HepG2 (cell line): Measurements from ENCODE around the gene IRF7. TPM values are rescaled to one million over a fixed set of nuclear protein-coding genes. Genes with fewer than 3 reads are reported as not detected.

Experiments
- ARNTL ChIP-seq: sonication (generic); formaldehyde crosslinking; IDR thresholded peaks from 2 replicates; pipeline ENCODE4 v1.4.0; 2020; ENCODE audit warnings: mild to moderate bottlenecking, missing genetic modification reagents
- HNRNPLL ChIP-seq: fragments of 200-400 bp; formaldehyde crosslinking; IDR thresholded peaks from 2 replicates; pipeline ENCODE4 v1.6.1; 2017; ENCODE audit warnings: mild to moderate bottlenecking, low read depth, low read length; ENCODE audit not compliant: poor library complexity, severe bottlenecking
- POLR2G ChIP-seq: fragments of 200-400 bp; formaldehyde crosslinking; IDR thresholded peaks from 2 replicates; pipeline ENCODE4 v1.6.1; 2018; ENCODE audit warnings: mild to moderate bottlenecking, low read depth, low read length, moderate library complexity
- SCMH1 ChIP-seq: sonication (generic); formaldehyde crosslinking; IDR thresholded peaks from 2 replicates; pipeline ENCODE4 v1.9.0; 2021; ENCODE audit warnings: missing genetic modification reagents, mild to moderate bottlenecking, borderline replicate concordance
- TARDBP ChIP-seq: sonication (generic); formaldehyde crosslinking; IDR thresholded peaks from 2 replicates; pipeline ENCODE4 v1.8.0; 2022; ENCODE audit warnings: mild to moderate bottlenecking, missing genetic modification reagents
- ZFP36L1 ChIP-seq: sonication (generic); formaldehyde crosslinking; IDR thresholded peaks from 2 replicates; pipeline ENCODE4 v1.8.0; 2022; ENCODE audit warnings: mild to moderate bottlenecking, missing genetic modification reagents, moderate library complexity
- ZNF567 ChIP-seq: sonication (generic); formaldehyde crosslinking; IDR thresholded peaks from 2 replicates; pipeline ENCODE4 v1.8.1; 2023; ENCODE audit warnings: mild to moderate bottlenecking, missing genetic modification reagents, borderline replicate concordance
- ZNF772 ChIP-seq: sonication (generic); formaldehyde crosslinking; IDR thresholded peaks from 2 replicates; pipeline ENCODE4 v1.5.0; 2020; ENCODE audit warnings: mild to moderate bottlenecking, missing genetic modification reagents
- ZSCAN21 ChIP-seq: sonication (generic); formaldehyde crosslinking; IDR thresholded peaks from 2 replicates; pipeline ENCODE4 v1.8.0; 2022; ENCODE audit warnings: mild to moderate bottlenecking, missing genetic modification reagents, moderate library complexity, borderline replicate concordance
- polyA plus RNA-seq, 8 experiments: library from polyadenylated mRNA; depleted of rRNA in 3 of 8; stranded (reverse) in 7 of 8; unstranded in 1 of 8; fragments of >200 nt; fragmentation: Illumina TruSeq in 4 of 8; extraction: Trizol in 4 of 8; gene quantifications; 2 replicates each; pipeline versions ENCODE4 v1.2.1 to v1.2.3, GENCODE V29; 2011 to 2016; ENCODE audit warnings: low read depth in 4 of 8, missing spikeins in 1 of 8, mixed read lengths in 1 of 8; ENCODE audit not compliant: insufficient read depth in 1 of 8
- total RNA-seq, 5 experiments: library from RNA; depleted of rRNA; stranded (reverse); fragments of >200 nt; fragmentation: Illumina TruSeq; extraction: Trizol; gene quantifications; 2 replicates each; pipeline ENCODE4 v1.2.3, GENCODE V29; 2016; ENCODE audit warnings: low read depth in 1 of 5
- TF ChIP-seq, protein P1 (sequence below): sonication (generic); formaldehyde crosslinking; IDR thresholded peaks from 2 replicates; pipeline ENCODE4 v1.9.0; 2022; ENCODE audit warnings: low read depth, missing genetic modification reagents
- TF ChIP-seq, protein P2 (sequence below): sonication (generic); formaldehyde crosslinking; IDR thresholded peaks from 2 replicates; pipeline ENCODE4 v1.4.0; 2020; ENCODE audit warnings: mild to moderate bottlenecking, missing genetic modification reagents
- TF ChIP-seq, protein P3 (sequence below): sonication (generic); formaldehyde crosslinking; IDR thresholded peaks from 2 replicates; pipeline ENCODE4 v1.4.0; 2020; ENCODE audit warnings: missing genetic modification reagents, borderline replicate concordance
- TF ChIP-seq, protein P4 (sequence below): sonication (generic); IDR thresholded peaks from 2 replicates; pipeline ENCODE4 v1.6.1; 2016; ENCODE audit warnings: low read depth, borderline replicate concordance
- TF ChIP-seq, protein P5 (sequence below): IDR thresholded peaks from 2 replicates; pipeline ENCODE4 v1.6.1; 2016; ENCODE audit warnings: missing compliant biosample characterization, missing genetic modification reagents, borderline replicate concordance

The IRF7 gene
- total and polyA plus RNA-seq, 2 of the 13 experiments (the other 11 are each of a cell fraction or from before 2014, with no cell fraction given): not detected

DNA sequence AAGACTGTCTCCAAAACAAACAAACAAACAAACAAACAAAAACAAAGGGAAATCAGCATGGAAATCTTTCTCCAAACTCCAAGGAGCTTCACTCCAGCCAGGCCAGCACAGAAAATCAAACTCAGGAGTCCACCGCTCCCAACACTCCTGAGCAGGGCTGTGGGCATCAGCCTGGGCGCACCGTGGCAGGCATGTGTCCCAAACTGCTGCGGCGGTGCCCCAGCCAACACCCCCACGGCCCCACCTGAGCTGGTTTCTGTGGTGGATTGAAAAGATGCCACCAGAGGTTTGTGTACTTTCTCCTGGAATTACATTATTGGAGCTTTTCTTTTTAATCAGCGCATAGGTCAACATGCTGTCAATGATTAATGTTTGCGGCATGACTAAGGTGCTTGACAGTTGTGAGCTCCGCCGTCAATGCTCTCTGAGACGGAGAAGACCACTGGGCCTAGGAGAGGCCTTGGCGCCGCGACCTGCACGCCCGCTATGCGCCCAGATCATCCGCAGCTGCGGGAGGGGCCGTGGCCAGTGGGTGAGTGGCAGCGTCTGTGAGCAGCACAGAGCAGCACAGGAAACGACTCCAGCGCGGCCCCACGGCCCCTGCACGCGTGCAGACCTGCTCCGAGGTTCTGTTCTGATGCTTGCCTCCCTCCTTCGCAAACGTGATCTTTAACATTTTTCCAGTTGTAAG lies 39.4 kb upstream of the IRF7 start (continued):
- TF ChIP-seq, protein P1, sequence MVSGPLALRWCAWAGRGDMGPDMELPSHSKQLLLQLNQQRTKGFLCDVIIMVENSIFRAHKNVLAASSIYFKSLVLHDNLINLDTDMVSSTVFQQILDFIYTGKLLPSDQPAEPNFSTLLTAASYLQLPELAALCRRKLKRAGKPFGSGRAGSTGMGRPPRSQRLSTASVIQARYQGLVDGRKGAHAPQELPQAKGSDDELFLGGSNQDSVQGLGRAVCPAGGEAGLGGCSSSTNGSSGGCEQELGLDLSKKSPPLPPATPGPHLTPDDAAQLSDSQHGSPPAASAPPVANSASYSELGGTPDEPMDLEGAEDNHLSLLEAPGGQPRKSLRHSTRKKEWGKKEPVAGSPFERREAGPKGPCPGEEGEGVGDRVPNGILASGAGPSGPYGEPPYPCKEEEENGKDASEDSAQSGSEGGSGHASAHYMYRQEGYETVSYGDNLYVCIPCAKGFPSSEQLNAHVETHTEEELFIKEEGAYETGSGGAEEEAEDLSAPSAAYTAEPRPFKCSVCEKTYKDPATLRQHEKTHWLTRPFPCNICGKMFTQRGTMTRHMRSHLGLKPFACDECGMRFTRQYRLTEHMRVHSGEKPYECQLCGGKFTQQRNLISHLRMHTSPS (CRISPR knock-in tag): peak; percentile 48
- TF ChIP-seq HNRNPLL: peak; percentile 68
- TF ChIP-seq, protein P2, sequence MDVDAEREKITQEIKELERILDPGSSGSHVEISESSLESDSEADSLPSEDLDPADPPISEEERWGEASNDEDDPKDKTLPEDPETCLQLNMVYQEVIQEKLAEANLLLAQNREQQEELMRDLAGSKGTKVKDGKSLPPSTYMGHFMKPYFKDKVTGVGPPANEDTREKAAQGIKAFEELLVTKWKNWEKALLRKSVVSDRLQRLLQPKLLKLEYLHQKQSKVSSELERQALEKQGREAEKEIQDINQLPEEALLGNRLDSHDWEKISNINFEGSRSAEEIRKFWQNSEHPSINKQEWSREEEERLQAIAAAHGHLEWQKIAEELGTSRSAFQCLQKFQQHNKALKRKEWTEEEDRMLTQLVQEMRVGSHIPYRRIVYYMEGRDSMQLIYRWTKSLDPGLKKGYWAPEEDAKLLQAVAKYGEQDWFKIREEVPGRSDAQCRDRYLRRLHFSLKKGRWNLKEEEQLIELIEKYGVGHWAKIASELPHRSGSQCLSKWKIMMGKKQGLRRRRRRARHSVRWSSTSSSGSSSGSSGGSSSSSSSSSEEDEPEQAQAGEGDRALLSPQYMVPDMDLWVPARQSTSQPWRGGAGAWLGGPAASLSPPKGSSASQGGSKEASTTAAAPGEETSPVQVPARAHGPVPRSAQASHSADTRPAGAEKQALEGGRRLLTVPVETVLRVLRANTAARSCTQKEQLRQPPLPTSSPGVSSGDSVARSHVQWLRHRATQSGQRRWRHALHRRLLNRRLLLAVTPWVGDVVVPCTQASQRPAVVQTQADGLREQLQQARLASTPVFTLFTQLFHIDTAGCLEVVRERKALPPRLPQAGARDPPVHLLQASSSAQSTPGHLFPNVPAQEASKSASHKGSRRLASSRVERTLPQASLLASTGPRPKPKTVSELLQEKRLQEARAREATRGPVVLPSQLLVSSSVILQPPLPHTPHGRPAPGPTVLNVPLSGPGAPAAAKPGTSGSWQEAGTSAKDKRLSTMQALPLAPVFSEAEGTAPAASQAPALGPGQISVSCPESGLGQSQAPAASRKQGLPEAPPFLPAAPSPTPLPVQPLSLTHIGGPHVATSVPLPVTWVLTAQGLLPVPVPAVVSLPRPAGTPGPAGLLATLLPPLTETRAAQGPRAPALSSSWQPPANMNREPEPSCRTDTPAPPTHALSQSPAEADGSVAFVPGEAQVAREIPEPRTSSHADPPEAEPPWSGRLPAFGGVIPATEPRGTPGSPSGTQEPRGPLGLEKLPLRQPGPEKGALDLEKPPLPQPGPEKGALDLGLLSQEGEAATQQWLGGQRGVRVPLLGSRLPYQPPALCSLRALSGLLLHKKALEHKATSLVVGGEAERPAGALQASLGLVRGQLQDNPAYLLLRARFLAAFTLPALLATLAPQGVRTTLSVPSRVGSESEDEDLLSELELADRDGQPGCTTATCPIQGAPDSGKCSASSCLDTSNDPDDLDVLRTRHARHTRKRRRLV (CRISPR knock-in tag): 0 out of 2 replicates have a peak, but pooled peaks have one; percentile 40
- TF ChIP-seq, protein P3, sequence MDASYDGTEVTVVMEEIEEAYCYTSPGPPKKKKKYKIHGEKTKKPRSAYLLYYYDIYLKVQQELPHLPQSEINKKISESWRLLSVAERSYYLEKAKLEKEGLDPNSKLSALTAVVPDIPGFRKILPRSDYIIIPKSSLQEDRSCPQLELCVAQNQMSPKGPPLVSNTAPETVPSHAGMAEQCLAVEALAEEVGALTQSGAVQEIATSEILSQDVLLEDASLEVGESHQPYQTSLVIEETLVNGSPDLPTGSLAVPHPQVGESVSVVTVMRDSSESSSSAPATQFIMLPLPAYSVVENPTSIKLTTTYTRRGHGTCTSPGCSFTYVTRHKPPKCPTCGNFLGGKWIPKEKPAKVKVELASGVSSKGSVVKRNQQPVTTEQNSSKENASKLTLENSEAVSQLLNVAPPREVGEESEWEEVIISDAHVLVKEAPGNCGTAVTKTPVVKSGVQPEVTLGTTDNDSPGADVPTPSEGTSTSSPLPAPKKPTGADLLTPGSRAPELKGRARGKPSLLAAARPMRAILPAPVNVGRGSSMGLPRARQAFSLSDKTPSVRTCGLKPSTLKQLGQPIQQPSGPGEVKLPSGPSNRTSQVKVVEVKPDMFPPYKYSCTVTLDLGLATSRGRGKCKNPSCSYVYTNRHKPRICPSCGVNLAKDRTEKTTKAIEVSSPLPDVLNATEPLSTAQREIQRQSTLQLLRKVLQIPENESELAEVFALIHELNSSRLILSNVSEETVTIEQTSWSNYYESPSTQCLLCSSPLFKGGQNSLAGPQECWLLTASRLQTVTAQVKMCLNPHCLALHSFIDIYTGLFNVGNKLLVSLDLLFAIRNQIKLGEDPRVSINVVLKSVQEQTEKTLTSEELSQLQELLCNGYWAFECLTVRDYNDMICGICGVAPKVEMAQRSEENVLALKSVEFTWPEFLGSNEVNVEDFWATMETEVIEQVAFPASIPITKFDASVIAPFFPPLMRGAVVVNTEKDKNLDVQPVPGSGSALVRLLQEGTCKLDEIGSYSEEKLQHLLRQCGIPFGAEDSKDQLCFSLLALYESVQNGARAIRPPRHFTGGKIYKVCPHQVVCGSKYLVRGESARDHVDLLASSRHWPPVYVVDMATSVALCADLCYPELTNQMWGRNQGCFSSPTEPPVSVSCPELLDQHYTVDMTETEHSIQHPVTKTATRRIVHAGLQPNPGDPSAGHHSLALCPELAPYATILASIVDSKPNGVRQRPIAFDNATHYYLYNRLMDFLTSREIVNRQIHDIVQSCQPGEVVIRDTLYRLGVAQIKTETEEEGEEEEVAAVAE (CRISPR knock-in tag): no peak
- TF ChIP-seq, protein P4, sequence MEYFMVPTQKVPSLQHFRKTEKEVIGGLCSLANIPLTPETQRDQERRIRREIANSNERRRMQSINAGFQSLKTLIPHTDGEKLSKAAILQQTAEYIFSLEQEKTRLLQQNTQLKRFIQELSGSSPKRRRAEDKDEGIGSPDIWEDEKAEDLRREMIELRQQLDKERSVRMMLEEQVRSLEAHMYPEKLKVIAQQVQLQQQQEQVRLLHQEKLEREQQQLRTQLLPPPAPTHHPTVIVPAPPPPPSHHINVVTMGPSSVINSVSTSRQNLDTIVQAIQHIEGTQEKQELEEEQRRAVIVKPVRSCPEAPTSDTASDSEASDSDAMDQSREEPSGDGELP: no peak
- peak; percentile 21; the same call in 1 of the 2 replicates for TF ChIP-seq ZSCAN21
- no peak for TF ChIP-seq ZFP36L1
- no peak for TF ChIP-seq ZNF567 (CRISPR knock-in tag)
- TF ChIP-seq, protein P5, sequence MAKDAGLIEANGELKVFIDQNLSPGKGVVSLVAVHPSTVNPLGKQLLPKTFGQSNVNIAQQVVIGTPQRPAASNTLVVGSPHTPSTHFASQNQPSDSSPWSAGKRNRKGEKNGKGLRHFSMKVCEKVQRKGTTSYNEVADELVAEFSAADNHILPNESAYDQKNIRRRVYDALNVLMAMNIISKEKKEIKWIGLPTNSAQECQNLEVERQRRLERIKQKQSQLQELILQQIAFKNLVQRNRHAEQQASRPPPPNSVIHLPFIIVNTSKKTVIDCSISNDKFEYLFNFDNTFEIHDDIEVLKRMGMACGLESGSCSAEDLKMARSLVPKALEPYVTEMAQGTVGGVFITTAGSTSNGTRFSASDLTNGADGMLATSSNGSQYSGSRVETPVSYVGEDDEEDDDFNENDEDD (CRISPR knock-in tag): no peak
- no peak for TF ChIP-seq SCMH1 (CRISPR knock-in tag)
- no peak for TF ChIP-seq ZNF772 (CRISPR knock-in tag)
- no peak; the same call in 1 of the 2 replicates for TF ChIP-seq POLR2G
- TF ChIP-seq TARDBP (CRISPR knock-in tag): no peak
- TF ChIP-seq ARNTL: no peak
